Neural cell (in vitro differentiated cells): ENCODE measurements around the gene NOS1AP. TPM values are rescaled to one million over a fixed set of nuclear protein-coding genes. Genes with fewer than 3 reads are reported as not detected.

Experiments used
- H2AFZ ChIP-seq: fragments of 200-600, 300-800 bp; sonication (generic), shearing (Covaris generic); 2 replicates; pipeline ENCODE4 v1.6.0; 2014; ENCODE audit warnings: low read depth, mild to moderate bottlenecking, antibody characterized with exemption, low read length, moderate library complexity
- H3F3A ChIP-seq: fragments of 200-600 bp; shearing (Covaris generic); 2 replicates; pipeline ENCODE4 v1.6.1; 2016; ENCODE audit warnings: mild to moderate bottlenecking, moderate library complexity, mixed read lengths, antibody characterized with exemption, low read length; ENCODE audit not compliant: insufficient read depth, poor library complexity, severe bottlenecking
- H3K27ac ChIP-seq: fragments of 200-600, 300-800 bp; sonication (generic), shearing (Covaris generic); 2 replicates; pipeline ENCODE4 v1.5.1; 2014; ENCODE audit warnings: mild to moderate bottlenecking, low read length, moderate library complexity
- H3K27me3 ChIP-seq: fragments of 300-800, 200-600 bp; sonication (generic), shearing (Covaris generic); 2 replicates; pipeline ENCODE4 v1.6.0; 2014; ENCODE audit warnings: mild to moderate bottlenecking, low read depth, low read length, moderate library complexity; ENCODE audit not compliant: insufficient read depth
- H3K36me3 ChIP-seq: fragments of 300-800, 200-600 bp; sonication (generic), shearing (Covaris generic); 2 replicates; pipeline ENCODE4 v1.5.1; 2014; ENCODE audit warnings: mild to moderate bottlenecking, antibody characterized with exemption, low read length, moderate library complexity; ENCODE audit not compliant: insufficient read depth
- H3K4me2 ChIP-seq: fragments of 300-800, 200-600 bp; sonication (generic), shearing (Covaris generic); 2 replicates; pipeline ENCODE4 v1.6.0; 2014; ENCODE audit warnings: mild to moderate bottlenecking, low read length
- H3K4me3 ChIP-seq: fragments of 300-800, 200-600 bp; sonication (generic), shearing (Covaris generic); 2 replicates; pipeline ENCODE4 v1.5.1; 2014; ENCODE audit warnings: mild to moderate bottlenecking, low read length, moderate library complexity
- H3K79me2 ChIP-seq: fragments of 200-600 bp; shearing (Covaris generic); replicated peaks from 2 replicates; pipeline ENCODE4 v1.6.0; 2014; ENCODE audit warnings: mild to moderate bottlenecking, low read length, moderate library complexity; ENCODE audit not compliant: insufficient read depth
- H3K9ac ChIP-seq: fragments of 300-800, 200-600 bp; sonication (generic), shearing (Covaris generic); 2 replicates; pipeline ENCODE4 v1.6.1; 2016; ENCODE audit warnings: mild to moderate bottlenecking, low read length, mixed read lengths
- H3K9me2 ChIP-seq: fragments of 200-600 bp; shearing (Covaris generic); 2 replicates; pipeline ENCODE4 v1.6.1; 2016; ENCODE audit warnings: mild to moderate bottlenecking, low read length, mixed read lengths; ENCODE audit not compliant: insufficient read depth
- H3K9me3 ChIP-seq: fragments of 200-600, 300-800 bp; sonication (generic), shearing (Covaris generic); 2 replicates; pipeline ENCODE4 v1.6.1; 2016; ENCODE audit warnings: mild to moderate bottlenecking, mixed run types, low read length, moderate library complexity, mixed read lengths
- H4K20me1 ChIP-seq: fragments of 200-600 bp; shearing (Covaris generic); 2 replicates; pipeline ENCODE4 v1.6.1; 2016; ENCODE audit warnings: mild to moderate bottlenecking, mixed run types; ENCODE audit not compliant: insufficient read depth
- EP300 ChIP-seq: fragments of 450-650 bp; conservative IDR thresholded peaks from 2 replicates; pipeline ENCODE4 v1.6.1; 2014; ENCODE audit warnings: antibody characterized with exemption, mild to moderate bottlenecking, moderate library complexity; ENCODE audit not compliant: poor library complexity, severe bottlenecking
- EZH2 ChIP-seq: fragments of 200-600, 300-800 bp; shearing (Covaris generic), sonication (generic); IDR thresholded peaks from 2 replicates; pipeline ENCODE4 v1.6.1; 2014; ENCODE audit warnings: antibody characterized with exemption, low read length, borderline replicate concordance, mild to moderate bottlenecking; ENCODE audit not compliant: insufficient read depth, poor library complexity, severe bottlenecking
- MXI1 ChIP-seq: fragments of 450-650 bp; conservative IDR thresholded peaks from 2 replicates; pipeline ENCODE4 v1.6.1; 2014; ENCODE audit warnings: antibody characterized with exemption, mild to moderate bottlenecking; ENCODE audit not compliant: poor library complexity, severe bottlenecking
- POLR2AphosphoS5 ChIP-seq: IDR thresholded peaks from 2 replicates; pipeline ENCODE4 v1.6.1; 2012
- RAD21 ChIP-seq: fragments of 450-650 bp; conservative IDR thresholded peaks from 2 replicates; pipeline ENCODE4 v1.6.1; 2014; ENCODE audit warnings: antibody characterized with exemption, mild to moderate bottlenecking, moderate library complexity
- SMC3 ChIP-seq: fragments of 450-650 bp; conservative IDR thresholded peaks from 2 replicates; pipeline ENCODE4 v1.6.1; 2014; ENCODE audit warnings: antibody characterized with exemption, mild to moderate bottlenecking, moderate library complexity; ENCODE audit not compliant: poor library complexity
- TAF1 ChIP-seq: IDR thresholded peaks from 2 replicates; pipeline ENCODE4 v1.6.1; 2012; ENCODE audit warnings: low read depth
- polyA plus RNA-seq: library from polyadenylated mRNA; depleted of rRNA; stranded (reverse); fragments of >200 nt; gene quantifications from 2 replicates; pipeline ENCODE4 v1.2.3, GENCODE V29; 2014
- TF ChIP-seq, protein P1 (sequence below): fragments of 450-650 bp; IDR thresholded peaks from 2 replicates; pipeline ENCODE4 v1.5.1; 2014; ENCODE audit warnings: antibody characterized with exemption, mild to moderate bottlenecking, moderate library complexity; ENCODE audit not compliant: poor library complexity, severe bottlenecking
- TF ChIP-seq, protein P2 (sequence below): IDR thresholded peaks from 2 replicates; pipeline ENCODE4 v1.6.1; 2012; ENCODE audit warnings: borderline replicate concordance

The NOS1AP gene
- polyA plus RNA-seq, 1 donor from 2014 or later = 5.3 TPM

DNA sequence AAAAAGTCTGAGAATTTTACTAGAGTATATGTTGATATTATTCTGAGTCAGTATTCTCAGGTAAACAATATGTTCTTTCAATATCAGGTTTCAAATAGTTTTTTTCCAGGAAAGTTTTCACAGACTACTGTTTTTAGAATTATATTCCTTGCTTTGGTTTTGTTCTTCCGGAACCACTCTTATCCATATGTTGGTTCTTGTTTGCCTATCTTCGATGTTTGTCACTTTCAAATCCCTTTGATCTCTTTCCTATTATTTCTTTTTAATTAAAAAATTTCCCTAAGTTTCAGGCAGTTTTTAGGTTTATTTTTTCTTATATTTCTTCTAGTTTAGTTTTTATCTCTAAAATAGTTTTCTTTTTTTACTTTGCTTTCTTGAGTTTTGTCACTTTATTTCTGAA is 20.9 kb downstream of the NOS1AP start:
- H4K20me1 ChIP-seq = no peaks in the 10 kb centered on the region
- no peak overlapping the region for H3K9ac ChIP-seq
- H3K4me2 ChIP-seq = no peak overlapping the region
- no peaks in the 10 kb centered on the region for H3K36me3 ChIP-seq
- no peaks in the 10 kb centered on the region for H3K9me3 ChIP-seq
- no peak overlapping the region for H3K27ac ChIP-seq
- H3K79me2 ChIP-seq = peaks cover 25% of the 10 kb centered on the region
- no peak for TF ChIP-seq MXI1
- TF ChIP-seq SMC3 = no peak
- no peak for TF ChIP-seq EP300
- no peak for TF ChIP-seq TAF1
- TF ChIP-seq, protein P1, sequence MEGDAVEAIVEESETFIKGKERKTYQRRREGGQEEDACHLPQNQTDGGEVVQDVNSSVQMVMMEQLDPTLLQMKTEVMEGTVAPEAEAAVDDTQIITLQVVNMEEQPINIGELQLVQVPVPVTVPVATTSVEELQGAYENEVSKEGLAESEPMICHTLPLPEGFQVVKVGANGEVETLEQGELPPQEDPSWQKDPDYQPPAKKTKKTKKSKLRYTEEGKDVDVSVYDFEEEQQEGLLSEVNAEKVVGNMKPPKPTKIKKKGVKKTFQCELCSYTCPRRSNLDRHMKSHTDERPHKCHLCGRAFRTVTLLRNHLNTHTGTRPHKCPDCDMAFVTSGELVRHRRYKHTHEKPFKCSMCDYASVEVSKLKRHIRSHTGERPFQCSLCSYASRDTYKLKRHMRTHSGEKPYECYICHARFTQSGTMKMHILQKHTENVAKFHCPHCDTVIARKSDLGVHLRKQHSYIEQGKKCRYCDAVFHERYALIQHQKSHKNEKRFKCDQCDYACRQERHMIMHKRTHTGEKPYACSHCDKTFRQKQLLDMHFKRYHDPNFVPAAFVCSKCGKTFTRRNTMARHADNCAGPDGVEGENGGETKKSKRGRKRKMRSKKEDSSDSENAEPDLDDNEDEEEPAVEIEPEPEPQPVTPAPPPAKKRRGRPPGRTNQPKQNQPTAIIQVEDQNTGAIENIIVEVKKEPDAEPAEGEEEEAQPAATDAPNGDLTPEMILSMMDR = no peak
- TF ChIP-seq EZH2 = no peak
- TF ChIP-seq RAD21 = no peak
- TF ChIP-seq, protein P2, sequence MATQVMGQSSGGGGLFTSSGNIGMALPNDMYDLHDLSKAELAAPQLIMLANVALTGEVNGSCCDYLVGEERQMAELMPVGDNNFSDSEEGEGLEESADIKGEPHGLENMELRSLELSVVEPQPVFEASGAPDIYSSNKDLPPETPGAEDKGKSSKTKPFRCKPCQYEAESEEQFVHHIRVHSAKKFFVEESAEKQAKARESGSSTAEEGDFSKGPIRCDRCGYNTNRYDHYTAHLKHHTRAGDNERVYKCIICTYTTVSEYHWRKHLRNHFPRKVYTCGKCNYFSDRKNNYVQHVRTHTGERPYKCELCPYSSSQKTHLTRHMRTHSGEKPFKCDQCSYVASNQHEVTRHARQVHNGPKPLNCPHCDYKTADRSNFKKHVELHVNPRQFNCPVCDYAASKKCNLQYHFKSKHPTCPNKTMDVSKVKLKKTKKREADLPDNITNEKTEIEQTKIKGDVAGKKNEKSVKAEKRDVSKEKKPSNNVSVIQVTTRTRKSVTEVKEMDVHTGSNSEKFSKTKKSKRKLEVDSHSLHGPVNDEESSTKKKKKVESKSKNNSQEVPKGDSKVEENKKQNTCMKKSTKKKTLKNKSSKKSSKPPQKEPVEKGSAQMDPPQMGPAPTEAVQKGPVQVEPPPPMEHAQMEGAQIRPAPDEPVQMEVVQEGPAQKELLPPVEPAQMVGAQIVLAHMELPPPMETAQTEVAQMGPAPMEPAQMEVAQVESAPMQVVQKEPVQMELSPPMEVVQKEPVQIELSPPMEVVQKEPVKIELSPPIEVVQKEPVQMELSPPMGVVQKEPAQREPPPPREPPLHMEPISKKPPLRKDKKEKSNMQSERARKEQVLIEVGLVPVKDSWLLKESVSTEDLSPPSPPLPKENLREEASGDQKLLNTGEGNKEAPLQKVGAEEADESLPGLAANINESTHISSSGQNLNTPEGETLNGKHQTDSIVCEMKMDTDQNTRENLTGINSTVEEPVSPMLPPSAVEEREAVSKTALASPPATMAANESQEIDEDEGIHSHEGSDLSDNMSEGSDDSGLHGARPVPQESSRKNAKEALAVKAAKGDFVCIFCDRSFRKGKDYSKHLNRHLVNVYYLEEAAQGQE = no peak
- no peak for TF ChIP-seq POLR2AphosphoS5
- no peak overlapping the region for H2AFZ ChIP-seq
- H3K9me2 ChIP-seq = no peaks in the 10 kb centered on the region
- no peaks in the 10 kb centered on the region for H3F3A ChIP-seq
- H3K4me3 ChIP-seq = no peak overlapping the region
- no peaks in the 10 kb centered on the region for H3K27me3 ChIP-seq

GRCh38 chr1:162091681-162092524 is 22.4 kb downstream of the NOS1AP start:
- Histone ChIP-seq H3K9ac (no peak overlapping the region), H3K36me3 (no peaks in the 10 kb centered on the region), H4K20me1 (no peaks in the 10 kb centered on the region), H3K4me2 (no peak overlapping the region), H3K27ac (no peak overlapping the region), H3F3A (no peaks in the 10 kb centered on the region), H3K27me3 (no peaks in the 10 kb centered on the region), H3K79me2 (peaks cover 29% of the 10 kb centered on the region), H3K9me3 (no peaks in the 10 kb centered on the region), H2AFZ (no peak overlapping the region), H3K9me2 (no peaks in the 10 kb centered on the region), H3K4me3 (no peak overlapping the region)
- TF ChIP-seq RAD21 (no peak), MXI1 (no peak)
- TF ChIP-seq, protein P2 = no peak
